ENCODE data around the gene HSPA12A.

- TF ChIP-seq, protein P1, sequence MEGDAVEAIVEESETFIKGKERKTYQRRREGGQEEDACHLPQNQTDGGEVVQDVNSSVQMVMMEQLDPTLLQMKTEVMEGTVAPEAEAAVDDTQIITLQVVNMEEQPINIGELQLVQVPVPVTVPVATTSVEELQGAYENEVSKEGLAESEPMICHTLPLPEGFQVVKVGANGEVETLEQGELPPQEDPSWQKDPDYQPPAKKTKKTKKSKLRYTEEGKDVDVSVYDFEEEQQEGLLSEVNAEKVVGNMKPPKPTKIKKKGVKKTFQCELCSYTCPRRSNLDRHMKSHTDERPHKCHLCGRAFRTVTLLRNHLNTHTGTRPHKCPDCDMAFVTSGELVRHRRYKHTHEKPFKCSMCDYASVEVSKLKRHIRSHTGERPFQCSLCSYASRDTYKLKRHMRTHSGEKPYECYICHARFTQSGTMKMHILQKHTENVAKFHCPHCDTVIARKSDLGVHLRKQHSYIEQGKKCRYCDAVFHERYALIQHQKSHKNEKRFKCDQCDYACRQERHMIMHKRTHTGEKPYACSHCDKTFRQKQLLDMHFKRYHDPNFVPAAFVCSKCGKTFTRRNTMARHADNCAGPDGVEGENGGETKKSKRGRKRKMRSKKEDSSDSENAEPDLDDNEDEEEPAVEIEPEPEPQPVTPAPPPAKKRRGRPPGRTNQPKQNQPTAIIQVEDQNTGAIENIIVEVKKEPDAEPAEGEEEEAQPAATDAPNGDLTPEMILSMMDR (conservative IDR thresholded peaks at IDR 0.05; ENCODE audit: low read depth, low read length) = no peak
- no peak for TF ChIP-seq EZH2 (IDR thresholded peaks at IDR 0.05; ENCODE audit: borderline replicate concordance, low read depth, low read length, poor library complexity, severe bottlenecking)
Observed at GRCh38 chr10:116621934-116622655, 120.3 kb downstream of the HSPA12A start.

All from A673 (cell line).